SK-N-SH (cell line): ENCODE measurements around the gene SBNO1. TPM values are rescaled to one million over a fixed set of nuclear protein-coding genes. Genes with fewer than 3 reads are reported as not detected.

Experiments used
- CTCF ChIA-PET: fragments of 300-600, 350-600 bp; formaldehyde crosslinking; extraction: SDS; loops from one replicate; lab custom pipeline; 2021; lab: Yijun Ruan, JAX
- POLR2A ChIA-PET: fragments of 350-600 bp; sonication (Branson Sonifier 250); formaldehyde crosslinking; extraction: SDS; loops from one replicate; lab custom pipeline; 2020; ENCODE audit warnings: antibody characterized with exemption, inconsistent platforms; lab: Yijun Ruan, JAX
- DNase-seq: peaks from one replicate; pipeline ENCODE4 v3.0.0; 2012
- H2AFZ ChIP-seq: fragments of 200-600 bp; sonication (generic); 2 replicates; pipeline ENCODE4 v1.8.1; 2016; ENCODE audit warnings: antibody characterized with exemption, mild to moderate bottlenecking, low read depth
- H3F3A ChIP-seq: fragments of 200-600 bp; sonication (generic); replicated peaks from 2 replicates; pipeline ENCODE3; 2016; ENCODE audit warnings: antibody characterized with exemption, mild to moderate bottlenecking; ENCODE audit not compliant: insufficient read depth
- H3K27ac ChIP-seq, 2 experiments: fragments of 200-500 bp in 1 of 2; fragments of 200-600 bp in 1 of 2; sonication (Bioruptor generic) in 1 of 2; sonication (generic), shearing (Covaris generic) in 1 of 2; 2 replicates each; pipeline versions ENCODE4 v1.5.1 to v1.6.1; 2014 to 2016; ENCODE audit warnings: low read depth in 2 of 2, inconsistent platforms in 1 of 2, low read length in 1 of 2, mild to moderate bottlenecking in 1 of 2, mixed read lengths in 1 of 2
- H3K27me3 ChIP-seq: fragments of 200-600 bp; sonication (generic), shearing (Covaris generic); 2 replicates; pipeline ENCODE4 v1.6.1; 2016; ENCODE audit warnings: mixed run types; ENCODE audit not compliant: insufficient read depth
- H3K36me3 ChIP-seq, 2 experiments: fragments of 200-500 bp in 1 of 2; fragments of 200-600 bp in 1 of 2; sonication (Bioruptor generic) in 1 of 2; sonication (generic) in 1 of 2; replicated peaks in 1 of 2; 2 replicates each; pipeline versions ENCODE3 to v1.5.1; 2014 to 2016; ENCODE audit warnings: low read length in 1 of 2, mild to moderate bottlenecking in 1 of 2; ENCODE audit not compliant: insufficient read depth in 2 of 2, control insufficient read depth in 1 of 2
- H3K4me1 ChIP-seq, 2 experiments: fragments of 200-500 bp in 1 of 2; fragments of 200-600 bp in 1 of 2; sonication (Bioruptor generic) in 1 of 2; sonication (generic), shearing (Covaris generic) in 1 of 2; 2 replicates each; pipeline versions ENCODE4 v1.5.1 to v1.6.1; 2014 to 2016; ENCODE audit warnings: low read depth in 1 of 2, low read length in 1 of 2, mixed run types in 1 of 2; ENCODE audit not compliant: insufficient read depth in 2 of 2, control insufficient read depth in 1 of 2
- H3K4me2 ChIP-seq: fragments of 200-600 bp; sonication (generic), shearing (Covaris generic); 2 replicates; pipeline ENCODE4 v1.6.1; 2017; ENCODE audit warnings: mixed run types
- H3K4me3 ChIP-seq, 2 experiments: fragments of 200-500 bp in 1 of 2; fragments of 200-600 bp in 1 of 2; sonication (Bioruptor generic) in 1 of 2; sonication (generic), shearing (Covaris generic) in 1 of 2; 2 replicates each; pipeline versions ENCODE4 v1.5.1 to v1.8.1; 2014 to 2016; ENCODE audit warnings: low read depth in 2 of 2, inconsistent platforms in 1 of 2, low read length in 1 of 2, mild to moderate bottlenecking in 1 of 2, mixed read lengths in 1 of 2, moderate library complexity in 1 of 2
- H3K79me2 ChIP-seq: fragments of 200-600 bp; sonication (generic); 2 replicates; pipeline ENCODE4 v1.8.1; 2017; ENCODE audit warnings: mild to moderate bottlenecking; ENCODE audit not compliant: insufficient read depth
- H3K9ac ChIP-seq: fragments of 200-600 bp; sonication (generic); 2 replicates; pipeline ENCODE4 v1.6.1; 2017; ENCODE audit warnings: mixed run types
- H3K9me2 ChIP-seq: fragments of 200-600 bp; sonication (generic); 2 replicates; pipeline ENCODE4 v1.6.1; 2017; ENCODE audit warnings: mixed run types
- H3K9me3 ChIP-seq: fragments of 200-600 bp; sonication (generic); 2 replicates; pipeline ENCODE4 v1.6.1; 2017; ENCODE audit warnings: mixed run types, mild to moderate bottlenecking, moderate library complexity
- H4K20me1 ChIP-seq: fragments of 200-600 bp; sonication (generic); 2 replicates; pipeline ENCODE4 v1.6.1; 2017; ENCODE audit warnings: mild to moderate bottlenecking, mixed run types; ENCODE audit not compliant: insufficient read depth
- CHD2 ChIP-seq: fragments of 150-350 bp; IDR thresholded peaks from 2 replicates; pipeline ENCODE4 v1.6.1; 2018; ENCODE audit warnings: low read length; ENCODE audit not compliant: partially characterized antibody
- CTCF ChIP-seq: fragments of 200-600 bp; sonication (generic); IDR thresholded peaks from 2 replicates; pipeline ENCODE4 v1.6.1; 2017; ENCODE audit warnings: antibody characterized with exemption, mild to moderate bottlenecking, moderate library complexity
- FOSL2 ChIP-seq: IDR thresholded peaks from 2 replicates; pipeline ENCODE4 v1.4.0; 2012; ENCODE audit warnings: low read depth, mild to moderate bottlenecking, moderate library complexity, borderline replicate concordance
- GATA2 ChIP-seq: sonication (generic); formaldehyde crosslinking; IDR thresholded peaks from 2 replicates; pipeline ENCODE4 v1.5.0; 2020; ENCODE audit warnings: mild to moderate bottlenecking, missing genetic modification reagents
- PBX3 ChIP-seq: IDR thresholded peaks from 2 replicates; pipeline ENCODE4; 2012
- POLR2AphosphoS5 ChIP-seq: IDR thresholded peaks from 2 replicates; pipeline ENCODE4 v1.6.1; 2012; ENCODE audit warnings: low read depth, low read length
- RAD21 ChIP-seq: IDR thresholded peaks from 2 replicates; pipeline ENCODE4 v1.6.1; 2012; ENCODE audit warnings: mild to moderate bottlenecking, low read length
- RFX5 ChIP-seq: IDR thresholded peaks from 2 replicates; pipeline ENCODE4 v1.6.1; 2012; ENCODE audit warnings: mild to moderate bottlenecking, improper control_type of control experiment, low read length
- SIN3A ChIP-seq: IDR thresholded peaks from 2 replicates; pipeline ENCODE4 v1.6.1; 2012; ENCODE audit warnings: low read depth, mild to moderate bottlenecking, low read length, moderate library complexity, borderline replicate concordance
- SMC3 ChIP-seq: IDR thresholded peaks from 2 replicates; pipeline ENCODE4 v1.6.1; 2012; ENCODE audit warnings: low read depth, low read length, improper control_type of control experiment
- TAF1 ChIP-seq: IDR thresholded peaks from 2 replicates; pipeline ENCODE4 v1.6.1; 2012; ENCODE audit warnings: low read depth, mild to moderate bottlenecking, low read length, moderate library complexity, borderline replicate concordance
- USF1 ChIP-seq: IDR thresholded peaks from 2 replicates; pipeline ENCODE4 v1.4.0; 2012; ENCODE audit warnings: low read depth, borderline replicate concordance
- WGBS: methylation state at CpG from one replicate; pipeline ENCODE4 v1.1.6; 2017; ENCODE audit warnings: low lambda C conversion rate; 5-methylcytosine and 5-hydroxymethylcytosine counted together
- polyA plus RNA-seq, 3 experiments: library from polyadenylated mRNA; depleted of rRNA; stranded (reverse); fragments of >200 nt; gene quantifications; 2 replicates each; pipeline ENCODE4 v1.2.3, GENCODE V29; 2012

The SBNO1 gene
- polyA plus RNA-seq, 1 of the 3 experiments (the other 2 are of a cell fraction) = 4.5 TPM

GRCh38 chr12:123273166-123273565 is 91.5 kb downstream of the SBNO1 start:
- Histone ChIP-seq H4K20me1 (peaks cover 3% of the 10 kb centered on the region; the same call in 1 of the 2 replicates), H3K4me1 (peaks cover 5 to 22% of the 10 kb centered on the region in 2 experiments; a peak in 2 of 4 replicates), H3K4me2 (no peak overlapping the region), H3K79me2 (peaks cover 41% of the 10 kb centered on the region), H3K36me3 (no peaks in the 10 kb centered on the region), H3K9me3 (no peaks in the 10 kb centered on the region), H3K27ac (no peak overlapping the region; a peak in 1 of 4 replicates), H3K9me2 (no peaks in the 10 kb centered on the region), H2AFZ (no peak overlapping the region), H3F3A (peaks cover 7% of the 10 kb centered on the region), H3K9ac (no peak overlapping the region), H3K27me3 (no peaks in the 10 kb centered on the region), H3K4me3 (no peak overlapping the region)
- WGBS = 92% methylated on average over 15 of the region's 15 CpGs
- TF ChIP-seq USF1 (no peak), CHD2 (no peak), POLR2AphosphoS5 (no peak)
- POLR2A ChIA-PET = no interaction called here
- CTCF ChIA-PET = interaction anchor here (1.0 kb wide), 1 partner anchor 292 kb away, joined by 3 read pairs; no protein-coding TSS in a partner anchor
- no peak for DNase-seq

- H3F3A ChIP-seq = peaks cover 7% of the 10 kb centered on the region
- H3K4me2 ChIP-seq = no peak overlapping the region; the same call in 1 of the 2 replicates
- H3K4me3 ChIP-seq = peak overlapping the region; percentile 83 to 90; a peak in 3 of 4 replicates
- TF ChIP-seq FOSL2 = no peak
- TF ChIP-seq SMC3 = peak; percentile 28; the same call in 1 of the 2 replicates
- TF ChIP-seq CTCF = peak; percentile 14; the same call in 1 of the 2 replicates
- peak; percentile 6; the same call in 1 of the 2 replicates for TF ChIP-seq SIN3A
- TF ChIP-seq PBX3 = no peak
- TF ChIP-seq GATA2 (CRISPR knock-in tag) = no peak
- no peak for TF ChIP-seq TAF1
- TF ChIP-seq RAD21 = peak; percentile 54
- no peak for TF ChIP-seq RFX5
- H3K9me2 ChIP-seq = no peaks in the 10 kb centered on the region
- peak overlapping the region in 1 of 2 experiments; percentile 99; a peak in 2 of 4 replicates for H3K27ac ChIP-seq
- WGBS = no CpG with 5 or more reads among the region's 108 CpGs
- peaks cover 18% of the 10 kb centered on the region for H4K20me1 ChIP-seq
- DNase-seq = peak; percentile 89
- POLR2A ChIA-PET = interaction anchor here (2.6 kb wide), 1 partner anchor 94 kb away, joined by 10 read pairs; no protein-coding TSS in a partner anchor
- H3K9ac ChIP-seq = peak overlapping the region; percentile 86; the same call in 1 of the 2 replicates
- H3K79me2 ChIP-seq = peaks cover 62% of the 10 kb centered on the region
- no peaks in the 10 kb centered on the region for H3K27me3 ChIP-seq
- H3K9me3 ChIP-seq = no peaks in the 10 kb centered on the region
- CTCF ChIA-PET = interaction anchor here (1.2 to 2.3 kb wide), 7 partner anchors 11 to 113 kb away, joined by 3 to 14 read pairs (median 5); partner anchors contain the start of genes KMT5A, MPHOSPH9 and MTRFR
- peaks cover 0 to 7% of the 10 kb centered on the region in 2 experiments for H3K36me3 ChIP-seq
- H3K4me1 ChIP-seq = peaks cover 5 to 42% of the 10 kb centered on the region in 2 experiments; a peak in 3 of 4 replicates
- H2AFZ ChIP-seq = no peak overlapping the region
Measured at GRCh38 chr12:123271001-123271668, 93.5 kb downstream of the SBNO1 start.
